ENCODE measurements around the gene ERP27. TPM values are rescaled to one million over a fixed set of nuclear protein-coding genes. Genes with fewer than 3 reads are reported as not detected.

The ERP27 gene
- total and polyA plus RNA-seq, 2 donors (not counting 1 experiment from before 2014, with no cell fraction given), result 0.10 to 0.17 TPM

DNA sequence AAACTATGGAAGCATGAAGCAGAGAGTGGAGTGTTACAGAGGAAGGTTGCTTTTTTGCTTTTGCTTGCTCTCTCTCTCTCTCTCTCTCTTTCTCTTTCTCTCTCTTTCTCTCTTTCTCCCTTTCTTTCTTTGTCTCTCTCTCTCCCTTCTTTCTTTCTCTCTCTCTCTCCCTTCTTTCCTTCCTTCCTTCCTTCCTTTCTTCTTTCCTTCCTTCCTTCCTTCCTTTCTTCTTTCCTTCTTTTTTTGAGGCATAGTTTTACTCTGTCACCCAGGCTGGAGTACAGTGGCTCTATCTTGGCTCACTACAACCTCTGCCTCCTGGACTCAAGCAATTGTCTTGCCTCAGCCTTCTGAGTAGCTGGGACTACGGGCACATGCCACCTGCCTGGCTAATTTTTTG, 15.4 kb upstream of the ERP27 start:
- H3K4me3 ChIP-seq (replicated peaks in 1 of 4; ENCODE audit: control extremely low read depth in 1 of 4, insufficient read depth in 1 of 4, low read depth in 3 of 4, low read length in 4 of 4), result no peak overlapping the region
- no peaks in the 10 kb centered on the region for H3K9me3 ChIP-seq (ENCODE audit: control insufficient read depth, insufficient read depth, low read depth, low read length)
- peaks cover 9% of the 10 kb centered on the region for H3K4me1 ChIP-seq (ENCODE audit: control insufficient read depth, extremely low read depth, insufficient read depth, low read length)
- H3K27me3 ChIP-seq (ENCODE audit: control insufficient read depth, insufficient read depth, low read length), result no peaks in the 10 kb centered on the region
- H3K9ac ChIP-seq (ENCODE audit: insufficient read depth, low read length), result no peak overlapping the region
- no peak overlapping the region for H2AFZ ChIP-seq (ENCODE audit: low read length)
- H3K27ac ChIP-seq (ENCODE audit: insufficient read depth, low read length), result no peak overlapping the region
- no peaks in the 10 kb centered on the region for H3K36me3 ChIP-seq (ENCODE audit: control insufficient read depth, insufficient read depth, low read length)
- no peak overlapping the region for H3K4me2 ChIP-seq (ENCODE audit: extremely low read depth, insufficient read depth, low read length)
- no peak for TF ChIP-seq EZH2 (IDR thresholded peaks at IDR 0.05; ENCODE audit: low read length, missing control alignments)
- TF ChIP-seq, protein P1, sequence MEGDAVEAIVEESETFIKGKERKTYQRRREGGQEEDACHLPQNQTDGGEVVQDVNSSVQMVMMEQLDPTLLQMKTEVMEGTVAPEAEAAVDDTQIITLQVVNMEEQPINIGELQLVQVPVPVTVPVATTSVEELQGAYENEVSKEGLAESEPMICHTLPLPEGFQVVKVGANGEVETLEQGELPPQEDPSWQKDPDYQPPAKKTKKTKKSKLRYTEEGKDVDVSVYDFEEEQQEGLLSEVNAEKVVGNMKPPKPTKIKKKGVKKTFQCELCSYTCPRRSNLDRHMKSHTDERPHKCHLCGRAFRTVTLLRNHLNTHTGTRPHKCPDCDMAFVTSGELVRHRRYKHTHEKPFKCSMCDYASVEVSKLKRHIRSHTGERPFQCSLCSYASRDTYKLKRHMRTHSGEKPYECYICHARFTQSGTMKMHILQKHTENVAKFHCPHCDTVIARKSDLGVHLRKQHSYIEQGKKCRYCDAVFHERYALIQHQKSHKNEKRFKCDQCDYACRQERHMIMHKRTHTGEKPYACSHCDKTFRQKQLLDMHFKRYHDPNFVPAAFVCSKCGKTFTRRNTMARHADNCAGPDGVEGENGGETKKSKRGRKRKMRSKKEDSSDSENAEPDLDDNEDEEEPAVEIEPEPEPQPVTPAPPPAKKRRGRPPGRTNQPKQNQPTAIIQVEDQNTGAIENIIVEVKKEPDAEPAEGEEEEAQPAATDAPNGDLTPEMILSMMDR (conservative IDR thresholded peaks at IDR 0.05 in 1 of 2, IDR thresholded peaks at IDR 0.05 in 1 of 2; ENCODE audit: low read depth in 1 of 2, low read length in 2 of 2), result no peak
- no peak for DNase-seq (ENCODE audit: low read depth in 2 of 2)
- no peaks in the 10 kb centered on the region for H3K79me2 ChIP-seq (ENCODE audit: control insufficient read depth, insufficient read depth, low read length)
- H4K20me1 ChIP-seq (ENCODE audit: control insufficient read depth, extremely low read depth, insufficient read depth, low read length), result no peaks in the 10 kb centered on the region

DNA sequence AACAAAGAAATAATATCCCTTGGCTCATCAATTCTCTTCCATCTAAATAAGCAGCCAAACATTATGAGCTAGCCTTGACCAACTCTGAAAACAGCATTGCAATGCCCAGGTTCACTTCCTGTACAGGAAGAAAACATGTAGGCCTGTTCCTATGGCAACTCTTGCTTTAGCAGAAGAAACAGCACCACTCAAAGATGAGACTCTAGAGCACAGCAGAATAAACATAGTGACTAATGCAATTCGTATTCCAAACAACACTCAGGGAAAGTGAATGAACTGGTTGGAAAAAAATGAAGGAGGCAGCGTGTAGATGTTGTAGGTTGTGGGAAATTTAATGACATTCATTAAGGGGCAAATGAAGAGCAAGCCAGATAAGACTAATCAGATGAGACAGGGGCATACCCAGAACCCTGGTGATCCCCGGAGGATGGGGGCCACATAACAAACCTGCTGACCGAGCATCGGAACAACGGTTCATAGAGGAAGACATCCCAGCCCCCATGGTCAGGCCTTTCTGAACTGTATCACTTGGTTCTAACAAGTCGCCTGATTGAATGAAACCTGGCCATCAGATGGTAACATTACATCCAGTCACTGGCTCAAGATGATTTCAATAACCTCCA, 14.1 kb upstream of the ERP27 start:
- Histone ChIP-seq H3K79me2 (ENCODE audit: control insufficient read depth, insufficient read depth, low read length) (no peaks in the 10 kb centered on the region), H2AFZ (ENCODE audit: low read length) (no peak overlapping the region), H3K27me3 (ENCODE audit: control insufficient read depth, insufficient read depth, low read length) (no peaks in the 10 kb centered on the region), H4K20me1 (ENCODE audit: control insufficient read depth, extremely low read depth, insufficient read depth, low read length) (no peaks in the 10 kb centered on the region), H3K27ac (ENCODE audit: insufficient read depth, low read length) (peak overlapping the region; percentile 82), H3K36me3 (ENCODE audit: control insufficient read depth, insufficient read depth, low read length) (no peaks in the 10 kb centered on the region), H3K4me3 (replicated peaks in 1 of 4; ENCODE audit: control extremely low read depth in 1 of 4, insufficient read depth in 1 of 4, low read depth in 3 of 4, low read length in 4 of 4) (no peak overlapping the region), H3K4me2 (ENCODE audit: extremely low read depth, insufficient read depth, low read length) (peak overlapping the region; percentile 2), H3K9ac (ENCODE audit: insufficient read depth, low read length) (no peak overlapping the region), H3K4me1 (ENCODE audit: control insufficient read depth, extremely low read depth, insufficient read depth, low read length) (peaks cover 11% of the 10 kb centered on the region), H3K9me3 (ENCODE audit: control insufficient read depth, insufficient read depth, low read depth, low read length) (no peaks in the 10 kb centered on the region)
- peak; percentile 93 to 97 for DNase-seq (ENCODE audit: low read depth in 2 of 2)
- no peak for TF ChIP-seq EZH2 (IDR thresholded peaks at IDR 0.05; ENCODE audit: low read length, missing control alignments)
- TF ChIP-seq, protein P1 (conservative IDR thresholded peaks at IDR 0.05 in 1 of 2, IDR thresholded peaks at IDR 0.05 in 1 of 2; ENCODE audit: low read depth in 1 of 2, low read length in 2 of 2), result no peak

DNA sequence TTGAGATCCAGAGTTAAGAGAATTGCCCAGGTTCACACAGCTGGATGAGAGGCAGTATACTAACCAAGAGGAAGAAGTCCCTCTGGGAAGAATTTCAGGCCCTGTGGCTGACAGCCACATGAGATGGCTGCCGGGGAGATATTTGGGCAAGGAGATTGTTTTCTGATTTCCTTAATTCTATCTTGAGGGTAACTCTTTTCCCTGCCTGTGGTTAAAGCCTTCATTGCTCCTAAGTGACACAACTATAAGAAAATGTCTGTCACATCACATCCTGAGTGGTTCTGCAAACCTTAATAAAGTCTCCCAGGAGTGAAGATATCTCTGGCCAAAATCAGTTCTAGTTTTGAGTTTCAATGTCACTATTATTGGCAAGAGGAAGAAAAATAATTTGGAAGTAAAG, 13.5 kb upstream of the ERP27 start:
- peak overlapping the region; percentile 29 for H2AFZ ChIP-seq (ENCODE audit: low read length)
- no peaks in the 10 kb centered on the region for H3K79me2 ChIP-seq (ENCODE audit: control insufficient read depth, insufficient read depth, low read length)
- peak overlapping the region; percentile 82 for H3K27ac ChIP-seq (ENCODE audit: insufficient read depth, low read length)
- H4K20me1 ChIP-seq (ENCODE audit: control insufficient read depth, extremely low read depth, insufficient read depth, low read length), result no peaks in the 10 kb centered on the region
- no peak overlapping the region for H3K4me2 ChIP-seq (ENCODE audit: extremely low read depth, insufficient read depth, low read length)
- peaks cover 11% of the 10 kb centered on the region for H3K4me1 ChIP-seq (ENCODE audit: control insufficient read depth, extremely low read depth, insufficient read depth, low read length)
- H3K9me3 ChIP-seq (ENCODE audit: control insufficient read depth, insufficient read depth, low read depth, low read length), result no peaks in the 10 kb centered on the region
- H3K4me3 ChIP-seq (replicated peaks in 1 of 4; ENCODE audit: control extremely low read depth in 1 of 4, insufficient read depth in 1 of 4, low read depth in 3 of 4, low read length in 4 of 4), result no peak overlapping the region
- H3K36me3 ChIP-seq (ENCODE audit: control insufficient read depth, insufficient read depth, low read length), result no peaks in the 10 kb centered on the region
- no peak for TF ChIP-seq EZH2 (IDR thresholded peaks at IDR 0.05; ENCODE audit: low read length, missing control alignments)
- TF ChIP-seq, protein P1 (conservative IDR thresholded peaks at IDR 0.05 in 1 of 2, IDR thresholded peaks at IDR 0.05 in 1 of 2; ENCODE audit: low read depth in 1 of 2, low read length in 2 of 2), result no peak
- no peaks in the 10 kb centered on the region for H3K27me3 ChIP-seq (ENCODE audit: control insufficient read depth, insufficient read depth, low read length)
- H3K9ac ChIP-seq (ENCODE audit: insufficient read depth, low read length), result peak overlapping the region; percentile 24
- peak in 1 of 2 donors; percentile 19 for DNase-seq (ENCODE audit: low read depth in 2 of 2)

Measured in fibroblast of lung (primary cell).